Neural progenitor cell (in vitro differentiated cells): ENCODE measurements around the gene WDR62. TPM values are rescaled to one million over a fixed set of nuclear protein-coding genes. Genes with fewer than 3 reads are reported as not detected.

Experiments
- DNase-seq: peaks from one replicate; pipeline ENCODE4 v3.0.0-alpha.2; 2016; ENCODE audit warnings: low spot score
- H2AFZ ChIP-seq: fragments of 200-600 bp; sonication (generic); replicated peaks from 2 replicates; pipeline ENCODE4 v1.6.1; 2016; ENCODE audit warnings: antibody characterized with exemption
- H3F3A ChIP-seq: fragments of 200-600 bp; sonication (generic); 2 replicates; pipeline ENCODE4 v1.6.1; 2016; ENCODE audit warnings: antibody characterized with exemption, low read depth
- H3K27ac ChIP-seq: fragments of 200-600 bp; sonication (generic); 2 replicates; pipeline ENCODE4 v1.5.1; 2016; ENCODE audit warnings: mild to moderate bottlenecking
- H3K27me3 ChIP-seq: fragments of 200-600 bp; sonication (generic); 2 replicates; pipeline ENCODE4 v1.6.1; 2016; ENCODE audit warnings: mild to moderate bottlenecking, moderate library complexity
- H3K36me3 ChIP-seq: fragments of 200-600 bp; sonication (generic); 2 replicates; pipeline ENCODE4 v1.5.1; 2016
- H3K4me1 ChIP-seq: fragments of 200-600 bp; sonication (generic); 2 replicates; pipeline ENCODE4 v1.6.1; 2016; ENCODE audit warnings: mixed run types
- H3K4me2 ChIP-seq: fragments of 200-600 bp; sonication (generic); 2 replicates; pipeline ENCODE4 v1.6.1; 2016
- H3K4me3 ChIP-seq: fragments of 200-600 bp; sonication (generic); 2 replicates; pipeline ENCODE4 v1.5.1; 2016
- H3K79me2 ChIP-seq: fragments of 200-600 bp; sonication (generic); 2 replicates; pipeline ENCODE4 v1.6.1; 2016; ENCODE audit warnings: low read depth
- H3K9ac ChIP-seq: fragments of 200-600 bp; sonication (generic); 2 replicates; pipeline ENCODE4 v1.6.1; 2016
- H3K9me3 ChIP-seq: fragments of 200-600 bp; sonication (generic); 2 replicates; pipeline ENCODE4 v1.5.1; 2016; ENCODE audit warnings: low read depth
- H4K20me1 ChIP-seq: fragments of 200-600 bp; sonication (generic); 2 replicates; pipeline ENCODE4 v1.6.1; 2016; ENCODE audit warnings: low read depth
- H3K27ac Mint-ChIP-seq: 3 replicates; pipeline ENCODE4 v1.8.0; 2021; ENCODE audit warnings: mixed read lengths
- H3K27me3 Mint-ChIP-seq: 2 replicates; pipeline ENCODE4 v1.8.0; 2022; ENCODE audit warnings: low read depth, mild to moderate bottlenecking, inconsistent platforms, moderate library complexity, mixed read lengths; ENCODE audit not compliant: insufficient read depth
- H3K36me3 Mint-ChIP-seq: 3 replicates; pipeline ENCODE4 v1.8.0; 2021; ENCODE audit warnings: mixed read lengths
- H3K4me1 Mint-ChIP-seq: 3 replicates; pipeline ENCODE4 v1.8.0; 2021; ENCODE audit warnings: mixed read lengths
- H3K4me3 Mint-ChIP-seq: 3 replicates; pipeline ENCODE4 v1.8.0; 2021; ENCODE audit warnings: mild to moderate bottlenecking, moderate library complexity, mixed read lengths
- H3K9me3 Mint-ChIP-seq: 3 replicates; pipeline ENCODE4 v1.8.0; 2020; ENCODE audit warnings: mixed read lengths
- EZH2 ChIP-seq: fragments of 200-600 bp; sonication (generic); IDR thresholded peaks from 2 replicates; pipeline ENCODE4 v1.6.1; 2017; ENCODE audit warnings: antibody characterized with exemption, mild to moderate bottlenecking, moderate library complexity
- EZH2phosphoT487 ChIP-seq: fragments of 200-600 bp; sonication (generic); IDR thresholded peaks from 2 replicates; pipeline ENCODE4 v1.6.1; 2017; ENCODE audit warnings: antibody characterized with exemption
- total RNA-seq: library from RNA; depleted of rRNA; stranded (reverse); fragments of >200 nt; gene quantifications from 2 replicates; pipeline ENCODE4 v1.2.3, GENCODE V29; 2015; ENCODE audit warnings: low replicate concordance
- TF ChIP-seq, protein P1 (sequence below): fragments of 200-600 bp; sonication (generic); IDR thresholded peaks from 2 replicates; pipeline ENCODE4 v1.5.1; 2017; ENCODE audit warnings: antibody characterized with exemption, mild to moderate bottlenecking

Gene WDR62
- total RNA-seq, result 12.0 and 22.4 TPM in 2 replicates

DNA sequence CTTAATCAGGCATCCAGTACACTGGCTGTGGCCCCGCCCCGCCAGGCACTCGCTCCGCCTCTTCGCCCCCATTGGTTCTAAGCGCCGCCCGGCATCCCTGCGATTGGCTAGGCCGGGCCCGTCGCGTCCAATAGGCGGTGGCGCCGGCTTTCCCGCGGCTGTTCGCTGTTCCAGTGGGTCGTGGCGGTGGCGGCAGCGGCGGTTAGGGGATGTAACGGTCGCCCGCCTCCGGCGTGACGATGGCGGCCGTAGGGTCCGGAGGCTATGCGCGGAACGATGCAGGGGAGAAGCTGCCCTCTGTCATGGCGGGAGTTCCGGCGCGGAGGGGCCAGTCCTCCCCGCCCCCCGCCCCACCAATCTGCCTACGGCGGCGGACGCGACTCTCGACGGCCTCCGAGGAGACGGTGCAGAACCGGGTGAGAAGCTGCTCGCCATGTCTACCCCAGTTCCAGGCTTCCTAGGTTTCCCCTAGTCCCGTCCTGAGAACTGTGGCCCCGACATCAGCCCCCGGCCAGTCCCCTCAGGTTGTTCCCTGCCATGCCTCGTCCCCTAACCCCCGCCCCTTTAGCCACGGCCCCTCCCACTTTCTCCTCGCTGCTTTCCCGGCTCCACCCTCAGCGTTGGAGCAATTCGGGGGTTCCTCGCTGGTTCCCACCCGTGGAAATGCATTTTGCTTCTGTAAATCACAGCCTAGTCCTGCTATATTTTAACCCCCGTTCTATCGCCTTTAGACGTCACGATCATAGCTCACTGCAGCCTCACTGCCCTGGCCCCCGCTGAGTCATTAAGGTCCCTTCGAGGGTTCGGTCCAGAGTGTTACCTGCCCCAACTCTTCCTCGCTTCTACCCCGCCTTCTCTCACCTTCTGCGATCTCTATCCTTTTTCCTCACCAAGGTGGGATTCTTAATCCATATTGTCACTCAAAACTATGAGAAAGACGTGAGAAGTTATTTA lies at the start of gene WDR62:
WDR62 (plus strand) TSS at position 165 of the 954 bp plus-strand sequence; CDS start at position 240, 75 bp downstream.
- Histone ChIP-seq H3K4me3 (peak within 1 kb of the TSS; percentile 64), H3K4me2 (peak within 1 kb of the TSS; percentile 96), H3K79me2 (peaks cover 48% of the 10 kb centered on the region), H4K20me1 (peaks cover 34% of the 10 kb centered on the region), H3K36me3 (no peaks in the 10 kb centered on the region), H3K9ac (peak within 1 kb of the TSS; percentile 50), H3K27me3 (no peaks in the 10 kb centered on the region), H3F3A (peaks cover 14% of the 10 kb centered on the region), H3K4me1 (peaks cover 12% of the 10 kb centered on the region), H3K27ac (peak within 1 kb of the TSS; percentile 78), H2AFZ (peak within 1 kb of the TSS; percentile 85), H3K9me3 (no peaks in the 10 kb centered on the region)
- peak; percentile 98 for DNase-seq
- peak within 1 kb of the TSS; percentile 88 for H3K27ac Mint-ChIP-seq
- H3K36me3 Mint-ChIP-seq, result peaks cover 8% of the 10 kb centered on the region
- TF ChIP-seq, protein P1, sequence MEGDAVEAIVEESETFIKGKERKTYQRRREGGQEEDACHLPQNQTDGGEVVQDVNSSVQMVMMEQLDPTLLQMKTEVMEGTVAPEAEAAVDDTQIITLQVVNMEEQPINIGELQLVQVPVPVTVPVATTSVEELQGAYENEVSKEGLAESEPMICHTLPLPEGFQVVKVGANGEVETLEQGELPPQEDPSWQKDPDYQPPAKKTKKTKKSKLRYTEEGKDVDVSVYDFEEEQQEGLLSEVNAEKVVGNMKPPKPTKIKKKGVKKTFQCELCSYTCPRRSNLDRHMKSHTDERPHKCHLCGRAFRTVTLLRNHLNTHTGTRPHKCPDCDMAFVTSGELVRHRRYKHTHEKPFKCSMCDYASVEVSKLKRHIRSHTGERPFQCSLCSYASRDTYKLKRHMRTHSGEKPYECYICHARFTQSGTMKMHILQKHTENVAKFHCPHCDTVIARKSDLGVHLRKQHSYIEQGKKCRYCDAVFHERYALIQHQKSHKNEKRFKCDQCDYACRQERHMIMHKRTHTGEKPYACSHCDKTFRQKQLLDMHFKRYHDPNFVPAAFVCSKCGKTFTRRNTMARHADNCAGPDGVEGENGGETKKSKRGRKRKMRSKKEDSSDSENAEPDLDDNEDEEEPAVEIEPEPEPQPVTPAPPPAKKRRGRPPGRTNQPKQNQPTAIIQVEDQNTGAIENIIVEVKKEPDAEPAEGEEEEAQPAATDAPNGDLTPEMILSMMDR, result no peak
- TF ChIP-seq EZH2 (no peak), EZH2phosphoT487 (no peak)
- peaks cover 24% of the 10 kb centered on the region for H3K4me1 Mint-ChIP-seq
- peak within 1 kb of the TSS; percentile 98 for H3K4me3 Mint-ChIP-seq
- no peaks in the 10 kb centered on the region for H3K9me3 Mint-ChIP-seq
- H3K27me3 Mint-ChIP-seq, result no peaks in the 10 kb centered on the region

DNA sequence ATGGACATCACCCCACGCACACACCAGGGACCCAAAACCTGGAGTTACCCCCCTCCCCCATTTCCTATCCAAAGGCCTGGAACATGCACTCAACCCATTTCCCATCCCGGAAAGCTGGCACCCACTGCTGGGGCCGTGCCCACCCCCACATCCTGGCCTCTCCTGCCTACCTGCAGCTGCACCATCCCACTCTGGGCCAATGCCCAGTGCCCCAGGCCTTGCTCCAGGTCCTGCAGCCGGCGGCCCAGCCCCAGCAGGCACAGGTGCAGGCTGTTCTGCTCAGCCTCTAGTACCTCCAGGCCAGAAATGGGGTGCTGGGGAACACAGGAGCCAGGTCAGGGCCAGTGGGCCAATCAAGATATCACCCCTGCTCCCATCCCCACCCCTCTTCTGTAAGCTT lies 47.7 kb upstream of the WDR62 start:
- TF ChIP-seq EZH2 (no peak), EZH2phosphoT487 (no peak)
- TF ChIP-seq, protein P1, result no peak
- no peak overlapping the region for H2AFZ ChIP-seq
- no peak overlapping the region for H3K4me3 ChIP-seq
- H3K36me3 ChIP-seq, result no peaks in the 10 kb centered on the region
- peaks cover 13% of the 10 kb centered on the region for H3K4me1 ChIP-seq
- peaks cover 14% of the 10 kb centered on the region for H3K4me1 Mint-ChIP-seq
- no peaks in the 10 kb centered on the region for H3K79me2 ChIP-seq
- H3K36me3 Mint-ChIP-seq, result no peaks in the 10 kb centered on the region
- no peak overlapping the region for H3K27ac ChIP-seq
- H3F3A ChIP-seq, result peaks cover 8% of the 10 kb centered on the region
- no peak overlapping the region for H3K9ac ChIP-seq
- H3K9me3 Mint-ChIP-seq, result peaks cover 4% of the 10 kb centered on the region
- H3K27me3 ChIP-seq, result no peaks in the 10 kb centered on the region
- H3K9me3 ChIP-seq, result no peaks in the 10 kb centered on the region
- DNase-seq, result no peak
- H3K27ac Mint-ChIP-seq, result no peak overlapping the region
- peaks cover 12% of the 10 kb centered on the region for H3K27me3 Mint-ChIP-seq
- no peak overlapping the region for H3K4me2 ChIP-seq
- no peak overlapping the region for H3K4me3 Mint-ChIP-seq
- H4K20me1 ChIP-seq, result no peaks in the 10 kb centered on the region

DNA sequence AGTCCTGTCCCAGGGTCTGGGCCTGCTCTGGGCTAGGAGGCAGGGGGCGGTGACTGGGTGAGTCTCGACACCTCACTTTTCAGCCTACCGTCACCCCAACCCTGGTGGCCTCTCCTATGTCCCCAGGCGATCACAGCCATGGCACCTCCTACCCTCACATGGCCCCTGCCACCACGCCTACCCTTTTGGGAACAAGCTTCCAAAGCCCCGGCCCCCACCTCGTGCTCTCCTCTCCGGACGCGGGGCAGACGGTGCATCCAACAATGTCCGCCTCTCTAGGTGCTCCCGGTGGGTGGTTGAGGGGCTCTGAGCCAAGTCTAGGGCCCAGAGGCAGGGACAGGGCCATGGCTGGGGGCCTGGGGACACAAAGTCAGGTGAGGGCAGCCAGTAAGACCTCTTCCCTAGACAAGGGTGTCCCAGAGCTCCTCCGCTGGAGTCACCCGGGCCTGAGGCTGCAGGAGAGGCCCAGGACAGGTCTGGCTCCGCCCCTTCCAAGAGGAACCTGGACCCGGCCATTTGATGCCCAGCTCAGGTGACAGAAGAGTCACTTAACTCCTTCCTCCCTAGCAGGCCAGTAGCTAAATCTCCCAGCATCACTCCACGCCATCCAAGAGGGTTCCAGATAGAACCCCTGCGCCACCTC lies 46.2 kb upstream of the WDR62 start, which contains the start of gene SYNE4:
SYNE4 (minus strand) TSS at position 478 of the 643 bp plus-strand sequence; CDS start at position 346, 132 bp downstream.
- Histone ChIP-seq H3K9me3 (no peaks in the 10 kb centered on the region), H3K4me1 (peaks cover 16% of the 10 kb centered on the region), H3K9ac (no peak within 1 kb of the TSS), H3F3A (peaks cover 8% of the 10 kb centered on the region), H2AFZ (no peak within 1 kb of the TSS), H4K20me1 (no peaks in the 10 kb centered on the region), H3K4me2 (peak within 1 kb of the TSS; percentile 94), H3K79me2 (peaks cover 9% of the 10 kb centered on the region), H3K27ac (no peak within 1 kb of the TSS), H3K27me3 (no peaks in the 10 kb centered on the region), H3K36me3 (no peaks in the 10 kb centered on the region), H3K4me3 (peak within 1 kb of the TSS; percentile 55)
- Mint-ChIP-seq H3K36me3 (no peaks in the 10 kb centered on the region), H3K9me3 (peaks cover 4% of the 10 kb centered on the region), H3K4me1 (peaks cover 17% of the 10 kb centered on the region), H3K27ac (peak within 1 kb of the TSS; percentile 78), H3K4me3 (peak within 1 kb of the TSS; percentile 76), H3K27me3 (peaks cover 13% of the 10 kb centered on the region)
- TF ChIP-seq EZH2 (no peak), EZH2phosphoT487 (no peak)
- TF ChIP-seq, protein P1, result no peak
- DNase-seq, result peak; percentile 75
